PFSK-1 (cell line): Measurements from ENCODE around the gene YWHAB.

Experiments used
- POLR2AphosphoS5 ChIP-seq: IDR thresholded peaks from 2 replicates; pipeline ENCODE4 v1.6.1; 2012; ENCODE audit warnings: low read depth, mild to moderate bottlenecking, control low read depth, low read length, moderate library complexity
- SIN3A ChIP-seq: IDR thresholded peaks from 2 replicates; pipeline ENCODE4 v1.6.1; 2012; ENCODE audit warnings: mild to moderate bottlenecking, low read length, moderate library complexity, borderline replicate concordance; ENCODE audit not compliant: insufficient read depth
- TAF1 ChIP-seq: IDR thresholded peaks from 2 replicates; pipeline ENCODE4 v1.6.1; 2012; ENCODE audit warnings: low read length, control low read depth, borderline replicate concordance; ENCODE audit not compliant: insufficient read depth
- TF ChIP-seq, protein P1 (sequence below), 2 experiments: IDR thresholded peaks; 2 replicates each; pipeline versions ENCODE4 v1.6.1 to v1.8.0; 2011 to 2012; ENCODE audit warnings: low read depth in 2 of 2, low read length in 2 of 2, control low read depth in 1 of 2, inconsistent platforms in 1 of 2, mild to moderate bottlenecking in 1 of 2, moderate library complexity in 1 of 2; ENCODE audit not compliant: insufficient read depth in 1 of 2

DNA sequence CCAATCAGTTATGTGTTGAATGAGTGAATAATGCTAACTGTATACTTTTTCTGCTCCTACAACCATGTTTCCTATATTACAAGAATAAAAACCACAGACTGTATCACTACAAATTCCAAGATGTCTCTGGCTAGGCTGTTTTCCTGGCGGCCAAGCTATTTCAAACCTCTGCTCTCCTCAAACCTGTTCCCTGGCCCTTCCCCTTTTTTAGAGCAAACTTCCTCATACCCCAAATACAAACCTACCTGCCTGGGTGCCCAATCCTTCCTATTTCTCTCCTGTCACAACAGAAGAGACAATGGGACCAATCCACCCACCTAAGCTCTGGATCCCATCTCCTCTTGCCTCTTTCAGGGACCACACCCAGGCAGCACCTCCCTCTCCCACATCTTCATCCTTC is 67.2 kb downstream of the YWHAB start:
- TF ChIP-seq, protein P1, sequence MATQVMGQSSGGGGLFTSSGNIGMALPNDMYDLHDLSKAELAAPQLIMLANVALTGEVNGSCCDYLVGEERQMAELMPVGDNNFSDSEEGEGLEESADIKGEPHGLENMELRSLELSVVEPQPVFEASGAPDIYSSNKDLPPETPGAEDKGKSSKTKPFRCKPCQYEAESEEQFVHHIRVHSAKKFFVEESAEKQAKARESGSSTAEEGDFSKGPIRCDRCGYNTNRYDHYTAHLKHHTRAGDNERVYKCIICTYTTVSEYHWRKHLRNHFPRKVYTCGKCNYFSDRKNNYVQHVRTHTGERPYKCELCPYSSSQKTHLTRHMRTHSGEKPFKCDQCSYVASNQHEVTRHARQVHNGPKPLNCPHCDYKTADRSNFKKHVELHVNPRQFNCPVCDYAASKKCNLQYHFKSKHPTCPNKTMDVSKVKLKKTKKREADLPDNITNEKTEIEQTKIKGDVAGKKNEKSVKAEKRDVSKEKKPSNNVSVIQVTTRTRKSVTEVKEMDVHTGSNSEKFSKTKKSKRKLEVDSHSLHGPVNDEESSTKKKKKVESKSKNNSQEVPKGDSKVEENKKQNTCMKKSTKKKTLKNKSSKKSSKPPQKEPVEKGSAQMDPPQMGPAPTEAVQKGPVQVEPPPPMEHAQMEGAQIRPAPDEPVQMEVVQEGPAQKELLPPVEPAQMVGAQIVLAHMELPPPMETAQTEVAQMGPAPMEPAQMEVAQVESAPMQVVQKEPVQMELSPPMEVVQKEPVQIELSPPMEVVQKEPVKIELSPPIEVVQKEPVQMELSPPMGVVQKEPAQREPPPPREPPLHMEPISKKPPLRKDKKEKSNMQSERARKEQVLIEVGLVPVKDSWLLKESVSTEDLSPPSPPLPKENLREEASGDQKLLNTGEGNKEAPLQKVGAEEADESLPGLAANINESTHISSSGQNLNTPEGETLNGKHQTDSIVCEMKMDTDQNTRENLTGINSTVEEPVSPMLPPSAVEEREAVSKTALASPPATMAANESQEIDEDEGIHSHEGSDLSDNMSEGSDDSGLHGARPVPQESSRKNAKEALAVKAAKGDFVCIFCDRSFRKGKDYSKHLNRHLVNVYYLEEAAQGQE (IDR thresholded peaks at IDR 0.05; ENCODE audit: insufficient read depth in 1 of 2, low read depth in 2 of 2, low read length in 2 of 2), result no peak
- no peak for TF ChIP-seq TAF1
- TF ChIP-seq POLR2AphosphoS5, result no peak
- TF ChIP-seq SIN3A, result no peak
